HG02943 (cell line): ENCODE measurements around the gene EPB41L4A.
"Not testable (repeated sequence)": the region's sequence is repeated elsewhere in the genome, so short reads cannot be mapped to it uniquely, and the experiment has no call there.

ENCODE experiments used
- ATAC-seq: cut with Tn5 transposase; IDR thresholded peaks from one replicate; pipeline ENCODE4 v1.9.1; 2021; ENCODE audit warnings: mild to moderate bottlenecking, low read depth, moderate library complexity; ENCODE audit not compliant: unreplicated experiment

The EPB41L4A gene

DNA sequence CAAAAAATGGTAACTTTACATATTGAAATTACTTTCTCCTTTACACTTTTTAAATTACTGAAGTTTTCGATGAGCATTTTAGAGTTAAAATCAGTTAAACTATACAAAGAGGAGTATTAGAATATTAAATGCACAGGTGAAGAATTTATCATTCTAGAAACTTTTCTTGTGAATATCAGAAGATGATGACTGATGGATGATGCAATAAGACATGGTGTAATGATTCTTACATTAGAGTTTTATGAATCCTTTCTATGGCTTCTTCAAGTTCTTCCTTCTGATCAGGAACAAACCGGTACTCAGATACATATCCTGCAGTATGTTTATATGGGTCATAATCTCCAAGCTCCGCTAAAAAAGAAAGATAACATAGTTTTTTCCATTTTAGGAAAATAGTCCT, 154.4 kb downstream of the EPB41L4A start:
- ATAC-seq = no peak

DNA sequence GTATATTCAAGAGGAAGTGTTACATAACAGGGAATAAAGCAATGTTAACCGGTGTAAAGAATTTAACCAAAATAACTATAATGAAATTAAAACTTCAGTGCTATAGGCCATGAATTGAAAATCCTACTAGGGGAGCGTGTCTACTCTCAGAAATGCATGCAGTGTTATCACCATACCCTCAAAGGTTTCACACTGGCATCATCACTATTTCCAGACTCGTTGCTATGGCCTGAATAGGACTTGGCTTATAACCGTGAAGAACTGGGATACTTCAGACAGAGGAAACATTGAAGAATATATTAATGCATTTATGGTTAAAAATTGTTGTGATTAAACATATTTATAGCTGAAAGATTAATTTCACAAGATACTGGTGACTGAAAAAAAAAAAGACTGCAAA, 154.9 kb downstream of the EPB41L4A start:
- ATAC-seq = no peak

DNA sequence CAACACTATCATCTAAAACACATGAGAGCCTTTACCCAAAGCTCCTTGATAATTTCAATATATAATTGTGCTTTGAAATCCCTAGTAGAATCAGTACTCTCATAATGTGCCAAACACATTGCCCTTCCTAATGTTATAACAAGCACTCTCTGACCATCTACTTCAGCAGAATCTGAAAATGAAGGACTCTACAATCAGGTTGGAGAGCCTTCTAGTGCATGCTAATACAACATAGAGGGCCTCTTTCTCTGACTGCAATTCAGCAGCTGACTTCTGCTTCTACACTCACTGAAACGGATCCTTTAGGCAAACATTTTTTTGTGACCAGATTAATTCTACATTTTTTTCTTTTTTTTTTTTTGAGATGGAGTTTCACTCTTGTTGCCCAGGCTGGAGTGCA, 155.6 kb downstream of the EPB41L4A start:
- ATAC-seq = no peak

DNA sequence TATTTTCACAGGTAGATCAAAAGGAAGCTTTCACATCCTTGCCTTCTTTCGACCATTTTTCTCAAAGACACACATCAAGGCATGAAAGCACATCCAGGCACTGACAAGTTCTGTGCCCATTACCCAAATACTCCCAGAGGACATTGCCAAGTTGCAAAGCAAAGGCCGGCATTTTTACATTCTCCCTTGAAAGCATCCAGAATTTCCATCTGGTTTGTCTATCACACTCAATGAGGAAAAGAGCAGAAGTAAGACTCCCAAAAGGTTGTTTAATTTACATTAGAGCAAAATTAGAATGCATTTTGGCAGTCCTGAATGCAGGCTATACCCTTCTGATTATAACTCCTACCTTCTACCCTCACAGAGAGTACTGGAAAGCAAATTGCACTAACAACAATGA, 160.5 kb downstream of the EPB41L4A start:
- ATAC-seq = no peak

DNA sequence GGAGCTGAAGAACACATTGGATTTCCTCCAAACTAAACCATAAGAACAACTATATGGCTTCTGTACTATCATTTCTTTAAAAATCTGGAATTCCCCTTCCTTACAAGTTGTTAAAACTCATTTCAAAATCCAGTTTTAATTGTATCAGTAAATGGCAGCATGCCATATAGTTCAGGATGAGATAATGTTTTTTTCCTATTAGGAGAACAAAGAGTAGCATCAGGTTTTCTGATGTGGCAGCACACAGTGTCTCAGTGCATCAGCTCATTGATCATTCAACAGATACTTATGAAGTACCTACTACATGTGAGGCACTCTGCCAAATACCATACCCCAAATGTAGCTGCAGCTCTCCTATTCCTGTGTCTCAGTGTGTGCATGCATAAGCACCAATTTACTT, 161.1 kb downstream of the EPB41L4A start:
- ATAC-seq = no peak

DNA sequence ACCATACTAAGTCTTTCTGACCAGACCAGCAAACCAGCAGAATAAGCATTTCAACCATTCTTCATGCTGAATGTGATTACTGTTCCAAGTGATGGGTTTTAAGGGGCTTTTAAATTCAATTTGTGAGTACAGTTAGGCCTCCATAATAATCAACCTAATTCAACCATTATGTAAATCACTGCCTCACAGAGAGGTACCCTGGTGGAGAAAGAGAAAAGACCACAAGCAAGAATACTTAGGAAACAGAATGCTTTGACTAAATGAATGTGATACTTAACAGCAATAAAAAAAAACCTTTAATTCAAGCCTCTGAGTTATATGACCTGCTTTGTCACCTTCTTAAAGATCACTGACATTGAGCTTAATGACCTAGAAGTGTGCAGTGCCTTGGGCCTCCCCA, 162.1 kb downstream of the EPB41L4A start:
- ATAC-seq = no peak

DNA sequence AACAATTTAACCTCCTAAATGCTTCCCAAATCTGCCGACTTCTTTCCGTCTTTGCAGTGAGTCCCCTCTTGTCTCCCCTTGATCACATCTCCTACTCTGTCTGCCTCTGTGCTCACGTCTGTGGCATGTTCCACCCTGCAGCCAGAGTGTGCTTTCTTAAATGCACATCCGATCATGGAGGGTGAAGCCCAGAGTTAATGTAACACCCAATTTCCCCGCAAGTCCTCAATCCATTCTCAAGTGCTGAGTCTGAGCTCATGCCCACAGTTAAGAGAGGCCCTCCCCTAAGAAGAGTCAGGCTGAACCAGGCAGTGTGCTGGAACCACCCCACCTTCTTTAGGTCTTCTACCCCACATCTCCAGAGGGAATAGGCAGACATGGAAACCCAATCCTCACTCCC, 164.8 kb downstream of the EPB41L4A start:
- no peak for ATAC-seq

DNA sequence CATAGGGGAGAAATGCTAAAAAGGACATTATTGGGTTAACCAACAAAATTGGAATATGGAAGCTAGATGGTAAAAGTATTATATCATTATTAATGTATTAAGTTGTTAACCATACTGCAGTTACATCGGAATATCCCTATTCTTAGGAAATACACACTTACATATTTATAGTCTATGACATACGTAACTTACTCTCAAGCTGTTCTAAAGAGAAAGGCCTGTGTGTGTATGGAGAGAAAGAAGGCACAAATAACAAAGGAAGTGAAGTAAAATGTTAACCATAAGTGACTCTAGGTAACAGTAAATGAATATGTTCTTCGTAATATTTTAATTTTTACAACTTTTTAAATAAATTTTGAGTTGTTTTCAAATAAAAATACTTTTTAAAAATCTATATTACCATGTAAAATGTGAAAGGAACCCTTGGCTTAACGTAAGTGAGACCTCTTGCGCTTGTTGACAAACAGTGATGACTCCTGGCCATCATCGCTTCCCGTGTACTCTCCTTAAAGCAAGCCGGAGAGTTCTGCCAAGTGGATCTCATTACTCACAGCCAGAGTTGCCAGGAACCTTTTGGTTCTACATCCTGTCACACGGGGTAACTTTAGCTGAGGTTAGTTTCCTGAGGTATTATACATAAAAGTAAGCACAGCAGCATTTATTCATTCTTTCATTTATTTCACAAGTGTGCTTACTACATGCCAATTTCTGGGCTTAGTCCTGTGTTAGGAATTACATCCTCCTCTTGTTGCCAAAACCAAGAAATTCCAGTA, 165.4 kb downstream of the EPB41L4A start:
- no peak for ATAC-seq

DNA sequence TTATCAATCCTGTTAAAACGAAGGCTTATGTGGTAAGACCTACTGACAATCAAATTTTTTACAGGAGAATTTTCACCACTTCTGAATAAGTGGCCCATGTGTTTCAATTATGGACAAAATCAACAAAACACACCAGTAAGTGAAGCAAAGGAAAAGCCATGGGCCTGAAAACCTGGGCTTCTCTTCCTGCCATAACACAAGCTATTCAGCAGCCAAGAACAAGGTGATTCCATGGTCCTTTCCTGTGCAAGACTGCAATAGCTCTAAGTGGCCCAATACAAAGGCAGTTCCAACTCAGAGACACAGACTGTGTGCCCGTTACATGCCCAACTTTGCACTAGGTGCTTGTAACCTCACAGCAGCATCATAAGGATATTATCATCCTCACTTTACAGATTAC, 168.5 kb downstream of the EPB41L4A start:
- no peak for ATAC-seq

DNA sequence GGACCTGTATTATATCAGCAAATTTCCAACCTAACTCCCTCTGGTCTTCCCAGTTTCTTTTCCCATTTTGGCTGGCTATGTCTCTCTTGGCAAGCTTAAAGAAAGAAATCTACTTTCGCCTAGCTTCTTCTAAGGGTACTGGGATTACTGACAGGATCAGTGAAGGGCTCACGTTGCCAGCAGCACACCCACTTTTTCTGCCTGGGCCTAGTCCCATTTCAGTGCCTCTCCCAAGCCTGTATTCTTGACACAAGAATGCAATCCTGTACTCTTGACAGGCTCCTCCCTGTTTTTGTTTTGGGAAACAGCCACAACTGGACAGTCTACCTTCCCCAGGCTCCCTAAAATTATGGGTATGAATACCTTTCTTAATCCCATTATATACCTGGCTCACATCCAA, 170.5 kb downstream of the EPB41L4A start:
- ATAC-seq = no peak

DNA sequence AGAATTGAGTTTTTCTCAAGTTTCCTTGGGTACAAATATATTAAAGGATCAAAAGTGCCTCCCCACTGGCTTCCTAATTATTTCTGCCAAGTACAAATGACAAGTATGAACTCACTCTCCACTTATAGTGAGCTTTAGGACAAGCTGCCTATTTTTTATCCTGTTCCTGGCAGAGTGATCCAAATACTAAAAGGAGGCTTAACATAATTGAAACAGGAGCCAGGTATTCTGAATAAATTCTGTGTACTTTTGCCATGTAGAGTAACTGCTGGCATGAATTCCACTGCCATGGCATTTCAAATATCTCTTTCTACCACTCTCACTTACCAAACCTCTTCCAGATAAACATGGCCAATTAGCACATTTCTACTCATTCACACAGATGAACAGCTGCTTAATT, 171.1 kb downstream of the EPB41L4A start:
- no peak for ATAC-seq

DNA sequence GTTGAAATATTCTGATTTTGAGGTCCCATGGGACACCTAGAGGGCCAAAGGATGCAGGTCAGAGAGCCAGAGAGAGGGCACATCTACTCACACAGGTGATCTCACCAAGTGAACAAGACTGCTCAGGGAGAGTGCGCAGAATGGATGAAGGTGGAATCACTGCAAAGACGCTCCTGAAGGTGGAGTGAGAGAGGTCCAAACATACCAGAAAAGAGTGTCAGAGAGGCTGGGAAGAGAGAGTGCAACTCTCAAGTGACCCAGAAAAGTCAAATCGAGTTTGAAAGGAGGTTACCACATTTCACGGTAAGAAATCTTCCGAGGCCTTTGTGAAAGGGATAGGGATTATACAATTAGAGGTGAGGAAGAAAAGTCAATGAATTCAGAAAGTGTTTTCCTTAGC, 173.4 kb downstream of the EPB41L4A start:
- no peak for ATAC-seq

DNA sequence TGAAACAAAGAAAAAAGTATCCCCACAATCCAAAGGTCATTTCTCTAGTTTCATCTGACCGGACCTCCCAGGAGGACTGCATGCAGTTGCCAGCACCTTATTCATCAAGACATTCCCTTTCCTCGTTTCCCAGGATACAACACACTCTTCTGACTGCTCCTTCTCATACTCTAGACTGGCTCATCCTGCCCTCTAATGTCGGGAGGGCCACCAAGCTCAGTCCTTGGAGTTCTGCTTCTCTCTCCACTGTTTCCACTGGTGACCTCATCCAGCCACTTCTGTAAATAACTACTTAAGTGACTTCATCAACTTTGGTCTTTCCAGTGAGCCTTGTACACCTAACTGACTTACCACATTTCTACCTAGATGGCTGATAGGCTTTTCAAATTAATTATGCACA, 179.1 kb downstream of the EPB41L4A start:
- no peak for ATAC-seq

DNA sequence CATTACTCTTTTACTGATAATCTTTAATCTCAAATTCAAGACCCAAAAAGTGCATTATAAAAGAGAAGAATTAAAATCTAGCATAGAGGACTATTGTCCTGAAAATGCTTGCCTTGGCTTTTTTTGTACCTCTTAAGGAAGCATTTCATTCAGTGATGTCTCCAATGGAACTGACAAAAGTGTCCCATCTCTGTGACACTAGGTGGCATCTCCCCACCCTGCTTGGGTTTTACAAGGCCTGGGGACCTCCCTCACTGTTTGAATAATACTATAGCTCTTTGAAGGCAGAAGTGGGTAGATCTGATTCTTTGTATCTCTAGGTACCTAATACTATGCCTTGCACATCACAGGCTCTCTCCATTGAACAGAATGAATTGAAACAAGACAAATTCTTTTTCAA, 180.6 kb downstream of the EPB41L4A start:
- no peak for ATAC-seq

DNA sequence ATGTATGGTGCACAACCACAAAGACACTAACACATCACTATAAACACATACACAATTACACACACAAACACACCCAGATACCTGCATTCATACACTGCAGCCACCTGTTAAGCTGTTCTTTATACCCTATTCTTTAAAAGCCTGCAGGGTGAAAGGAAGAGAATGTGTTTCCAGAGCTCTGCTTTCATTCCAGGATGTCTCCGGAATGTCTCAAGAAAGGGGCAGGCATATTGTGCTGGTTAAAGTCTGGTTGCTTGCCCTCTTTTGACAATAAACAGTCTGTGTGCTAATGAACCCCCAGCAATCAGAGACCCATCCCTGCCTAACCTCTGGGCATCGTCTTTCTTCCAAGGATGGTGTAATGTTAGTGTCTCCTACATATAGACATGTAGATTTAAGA, 181.6 kb downstream of the EPB41L4A start:
- no peak for ATAC-seq

DNA sequence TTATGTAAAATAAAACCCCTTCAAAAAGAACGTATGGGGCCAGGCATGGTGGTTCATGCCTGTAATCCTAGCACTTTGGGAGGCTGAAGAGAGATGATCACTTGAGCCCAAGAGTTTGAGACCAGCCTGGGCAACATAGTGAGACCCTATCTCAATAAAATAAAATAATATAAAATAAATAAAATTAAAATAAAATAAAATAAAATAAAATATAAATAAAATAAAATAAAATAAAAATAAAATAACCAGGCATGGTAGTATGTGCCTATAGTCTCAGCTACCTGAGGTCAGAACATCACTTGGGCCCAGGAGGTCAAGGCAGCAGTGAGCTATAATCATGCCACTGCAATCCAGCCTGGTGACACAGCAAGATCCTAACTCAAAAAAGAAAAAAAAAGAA, 185.1 kb downstream of the EPB41L4A start:
- ATAC-seq = no peak

DNA sequence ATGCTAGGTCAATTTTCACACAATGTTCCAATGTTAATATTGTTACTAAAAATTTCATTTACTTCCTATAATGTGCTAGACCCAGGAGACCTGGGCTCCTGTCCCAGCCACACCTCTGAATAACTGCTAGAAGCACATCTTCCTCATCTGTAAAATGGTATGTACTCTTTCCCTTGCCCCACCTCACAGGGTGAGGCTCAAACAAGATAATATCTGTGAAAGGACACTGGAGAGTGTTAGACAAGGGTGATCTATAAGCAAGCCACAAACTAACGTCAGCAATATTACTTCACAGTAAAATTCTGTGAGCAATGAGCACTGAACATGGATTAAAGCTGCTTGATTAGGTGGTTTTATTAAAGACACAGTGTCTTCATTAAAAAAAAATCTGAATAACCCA, 186.4 kb downstream of the EPB41L4A start:
- ATAC-seq = no peak

DNA sequence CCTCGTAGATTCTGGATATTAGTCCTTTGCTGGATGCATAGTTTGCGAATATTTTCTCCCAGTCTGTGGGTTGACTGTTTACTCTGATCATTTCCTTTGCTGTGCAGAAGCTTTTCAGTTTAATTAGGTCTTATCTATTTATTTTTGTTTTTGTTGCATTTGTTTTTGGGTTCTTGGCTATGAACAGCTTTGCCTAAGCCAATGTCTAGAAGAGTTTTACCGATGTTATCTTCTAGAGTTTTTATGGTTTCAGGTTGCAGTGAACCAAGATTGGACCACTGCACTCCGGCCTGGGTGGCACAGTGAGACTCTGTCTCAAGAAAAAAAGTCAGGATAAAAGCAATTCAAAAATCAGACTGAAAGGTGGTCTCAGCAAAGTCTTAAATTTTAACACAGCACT, 188.5 kb downstream of the EPB41L4A start:
- no peak for ATAC-seq

DNA sequence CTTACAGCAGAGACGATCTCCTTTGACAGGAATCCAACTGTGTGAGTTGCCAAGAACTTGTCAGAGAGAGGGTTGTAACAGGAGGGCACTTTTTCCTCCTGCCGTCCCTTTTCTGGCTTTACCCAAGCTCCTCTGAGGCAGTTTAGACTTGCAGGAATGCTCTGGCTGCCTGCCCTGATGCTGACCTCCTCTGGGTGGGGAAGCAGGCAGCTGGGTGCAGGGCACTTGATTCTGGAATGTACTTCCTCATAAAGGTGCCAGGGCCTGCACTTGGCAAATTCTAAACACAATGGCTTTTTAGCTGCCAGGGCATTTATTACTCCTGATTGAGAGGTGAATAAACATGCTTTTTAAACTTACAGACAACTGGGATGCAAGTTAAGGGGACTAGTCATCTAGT, 190.4 kb downstream of the EPB41L4A start:
- no peak for ATAC-seq

DNA sequence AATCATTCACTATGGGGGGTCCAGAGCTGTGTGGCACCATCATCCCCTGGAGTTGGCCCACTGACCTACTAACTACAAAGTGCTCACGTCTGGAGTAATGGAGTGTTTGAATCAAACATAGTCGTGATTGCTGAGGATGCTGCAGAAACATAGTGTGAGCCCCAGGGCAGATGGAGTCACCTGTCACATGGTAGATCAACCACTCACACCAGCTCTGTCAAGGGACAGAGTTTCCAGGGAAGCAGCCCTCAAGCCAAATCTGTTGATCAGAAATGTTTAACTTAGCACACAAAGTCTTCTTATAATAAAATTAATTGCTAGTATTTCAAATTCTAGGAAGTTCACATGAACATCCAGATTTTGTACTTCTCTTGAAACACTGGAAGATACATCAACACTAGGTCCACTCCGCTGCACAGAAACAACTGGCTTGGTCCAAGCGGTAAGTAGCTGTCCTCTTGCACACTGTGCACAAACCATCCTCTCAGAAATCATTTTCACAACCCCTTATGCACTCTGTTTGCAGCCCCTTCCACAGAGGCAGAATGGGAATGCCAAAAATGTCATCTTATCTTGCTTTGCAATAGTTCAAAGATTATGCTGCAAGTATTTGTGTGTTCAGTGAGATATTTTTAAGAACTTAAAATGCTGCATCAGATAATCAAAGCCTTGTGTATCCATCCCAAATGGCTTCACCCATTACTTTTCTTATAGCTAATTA, 191.0 kb downstream of the EPB41L4A start:
- ATAC-seq = no peak

DNA sequence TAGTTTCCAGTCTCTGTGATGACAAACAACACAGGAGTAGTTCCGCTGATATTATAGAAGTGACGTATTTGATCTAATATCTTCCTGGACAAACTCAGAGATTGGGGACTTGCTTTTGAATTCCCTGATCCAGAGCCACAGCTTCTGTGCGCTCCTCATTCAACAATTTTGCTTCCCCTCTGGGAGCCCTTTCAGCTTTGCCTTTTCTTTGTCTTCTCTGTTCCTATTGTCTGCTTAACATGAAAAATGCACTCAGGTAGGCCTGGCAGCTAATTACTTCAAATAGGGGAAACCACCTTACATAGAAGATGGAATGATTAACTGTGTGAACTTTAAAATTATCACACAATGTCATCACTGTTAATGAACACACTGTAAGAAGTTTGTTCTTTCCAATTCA, 192.9 kb downstream of the EPB41L4A start:
- no peak for ATAC-seq

DNA sequence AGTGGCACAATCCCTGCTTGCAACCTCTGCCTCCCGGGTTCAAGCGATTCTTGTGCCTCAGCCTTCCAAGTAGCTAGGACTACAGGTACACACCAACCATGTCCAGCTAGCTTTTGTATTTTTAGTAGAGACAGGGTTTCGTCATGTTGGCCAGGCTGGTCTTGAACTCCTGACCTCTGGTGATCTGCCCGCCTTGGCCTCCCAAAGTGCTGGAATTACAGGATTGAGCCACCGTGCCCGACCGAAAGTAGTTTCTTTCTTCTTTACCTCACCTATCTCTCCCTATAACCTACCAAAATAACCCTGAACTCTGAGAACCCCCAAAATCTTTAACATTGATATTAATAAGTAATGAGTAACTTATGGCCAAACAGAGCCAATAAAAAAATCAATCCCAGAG, 196.1 kb downstream of the EPB41L4A start:
- ATAC-seq = not testable (repeated sequence)
